ENCODE data around the gene DNAJC1.

Gene DNAJC1

GRCh38 chr10:21961847-21962246, 41.7 kb downstream of the DNAJC1 start:
- no peak for DNase-seq (ENCODE audit: low read depth in 2 of 2)

- DNase-seq (ENCODE audit: low read depth in 2 of 2), result no peak
These were observed 43.5 kb downstream of the DNAJC1 start for GRCh38 chr10:21959998-21960397.

GRCh38 chr10:21954690-21955089, 48.8 kb downstream of the DNAJC1 start:
- no peak for DNase-seq (ENCODE audit: low read depth in 2 of 2)

GRCh38 chr10:21954132-21954531, 49.4 kb downstream of the DNAJC1 start:
- DNase-seq (ENCODE audit: low read depth in 2 of 2), result no peak

GRCh38 chr10:21953585-21954057, 49.9 kb downstream of the DNAJC1 start:
- no peak for DNase-seq (ENCODE audit: low read depth in 2 of 2)

GRCh38 chr10:21950566-21950965, 53.0 kb downstream of the DNAJC1 start:
- no peak for DNase-seq (ENCODE audit: low read depth in 2 of 2)

DNA sequence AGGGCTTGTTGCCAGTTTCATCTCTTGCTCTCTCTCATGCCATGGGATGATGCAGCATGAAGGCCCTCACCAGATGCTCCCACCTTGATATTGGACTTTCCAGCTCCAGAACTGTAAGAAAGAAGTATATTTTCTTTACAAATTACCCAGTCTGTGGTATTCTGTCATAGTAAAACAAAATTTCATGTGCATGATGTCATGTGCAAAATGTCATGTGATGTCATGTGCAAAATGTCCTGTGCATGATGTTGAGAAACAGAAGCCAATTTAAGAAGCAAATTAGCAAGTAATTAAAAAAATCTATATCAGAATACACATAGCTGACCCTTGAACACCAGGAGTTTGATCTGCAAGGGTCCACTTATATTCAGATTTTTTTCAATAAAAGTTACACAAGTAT, 56.6 kb downstream of the DNAJC1 start:
- no peak for DNase-seq (ENCODE audit: low read depth in 2 of 2)

GRCh38 chr10:21944727-21945386, 58.7 kb downstream of the DNAJC1 start:
- no peak for DNase-seq (ENCODE audit: low read depth in 2 of 2)

- no peak for DNase-seq (ENCODE audit: low read depth in 2 of 2)
These were observed 59.8 kb downstream of the DNAJC1 start for GRCh38 chr10:21943633-21944265.

DNA sequence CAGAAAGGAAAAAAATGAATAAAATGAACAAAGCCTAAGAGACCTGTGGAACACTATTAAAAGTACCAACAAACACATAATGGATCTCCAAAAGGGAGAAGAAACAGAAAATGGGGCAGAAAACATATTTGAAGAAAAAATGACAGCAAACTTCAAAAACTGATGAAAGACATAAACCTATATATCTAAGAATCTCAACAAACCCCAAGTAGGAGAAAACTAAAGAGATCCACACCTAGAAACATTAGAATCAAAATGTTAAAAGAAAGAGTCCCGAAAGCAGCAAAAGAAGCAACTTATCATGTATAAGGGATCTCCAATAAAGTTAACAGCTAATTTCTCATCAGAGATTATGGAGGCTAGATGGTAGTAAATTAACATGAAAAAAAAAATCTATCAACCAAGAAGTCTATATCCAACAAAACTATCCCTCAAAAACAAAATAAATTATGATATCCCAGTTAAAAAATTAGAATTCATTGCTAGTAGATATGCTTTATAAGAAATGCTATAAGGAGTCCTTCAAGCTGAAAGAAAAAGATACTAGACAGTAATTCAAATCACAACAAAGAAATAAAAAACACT, 68.0 kb downstream of the DNAJC1 start:
- no peak for DNase-seq (ENCODE audit: low read depth in 2 of 2)

GRCh38 chr10:21934307-21934706, 69.2 kb downstream of the DNAJC1 start:
- DNase-seq (ENCODE audit: low read depth in 2 of 2), result no peak

- no peak for DNase-seq (ENCODE audit: low read depth in 2 of 2)
These were observed 74.5 kb downstream of the DNAJC1 start for GRCh38 chr10:21929070-21929469.

- DNase-seq (ENCODE audit: low read depth in 2 of 2), result no peak
These were observed 75.7 kb downstream of the DNAJC1 start for GRCh38 chr10:21927631-21928353.

DNA sequence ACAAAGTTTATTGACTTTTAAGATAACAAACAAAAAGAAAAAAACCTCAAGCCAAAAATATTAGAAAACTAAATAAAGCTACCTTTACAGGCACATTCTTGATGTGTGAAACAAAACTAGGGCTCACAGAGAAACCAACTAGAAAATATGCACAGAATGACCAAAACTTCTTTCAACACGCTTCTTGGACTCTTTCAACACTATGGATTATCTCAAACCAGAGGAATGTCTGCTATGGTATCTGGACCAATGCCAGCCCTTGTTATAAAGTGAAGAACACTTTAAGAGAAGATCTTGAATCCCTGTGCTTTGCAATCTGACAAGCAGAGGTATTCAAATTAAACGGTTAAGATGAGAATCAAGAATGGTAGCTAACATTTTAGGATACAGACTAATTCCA, 76.6 kb downstream of the DNAJC1 start:
- DNase-seq (ENCODE audit: low read depth in 2 of 2), result no peak

- no peak for DNase-seq (ENCODE audit: low read depth in 2 of 2)
These were observed 77.1 kb downstream of the DNAJC1 start for GRCh38 chr10:21926358-21926925.

DNA sequence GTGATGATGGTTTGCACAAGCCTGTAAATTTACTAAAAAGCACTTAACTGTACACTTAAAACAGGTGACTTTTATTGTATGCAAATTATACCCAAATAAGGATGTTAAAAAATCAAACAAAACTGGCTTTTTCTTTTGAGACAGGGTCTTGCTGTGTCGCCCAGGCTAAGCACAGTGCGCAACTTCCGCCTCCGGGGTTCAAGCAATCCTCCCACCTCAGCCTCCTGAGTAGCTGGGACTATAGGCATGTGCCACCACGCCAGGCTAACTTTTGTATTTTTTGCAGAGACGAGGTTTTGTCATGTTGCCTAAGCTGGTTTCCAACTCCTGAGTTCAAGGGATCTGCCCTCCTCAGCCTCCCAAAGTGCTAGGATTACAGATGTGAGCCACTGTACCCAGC, 77.7 kb downstream of the DNAJC1 start:
- DNase-seq (ENCODE audit: low read depth in 2 of 2), result no peak

DNA sequence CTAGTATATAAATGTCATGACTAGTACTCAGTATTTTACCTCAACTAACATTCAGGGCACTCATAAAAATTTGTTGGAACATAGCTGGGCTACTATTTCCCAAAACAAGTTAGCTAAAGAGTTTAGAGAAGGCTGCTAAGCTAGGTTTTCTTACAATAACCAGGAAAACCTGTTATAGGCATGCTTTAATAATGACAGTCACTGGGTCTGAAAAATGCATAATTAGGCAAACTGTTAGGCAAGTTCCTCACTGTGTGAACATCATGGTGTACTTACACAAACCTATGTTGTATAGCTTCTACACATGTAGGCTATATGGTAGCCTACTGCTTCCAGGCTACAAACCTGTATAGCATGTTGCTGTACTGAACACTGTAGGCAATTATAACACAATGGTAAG, 79.0 kb downstream of the DNAJC1 start:
- no peak for DNase-seq (ENCODE audit: low read depth in 2 of 2)

- DNase-seq (ENCODE audit: low read depth in 2 of 2), result no peak
These were observed 82.9 kb downstream of the DNAJC1 start for GRCh38 chr10:21920633-21921032.

- no peak for DNase-seq (ENCODE audit: low read depth in 2 of 2)
These were observed 83.6 kb downstream of the DNAJC1 start for GRCh38 chr10:21919906-21920305.

GRCh38 chr10:21919117-21919516, 84.4 kb downstream of the DNAJC1 start:
- DNase-seq (ENCODE audit: low read depth in 2 of 2), result no peak

- DNase-seq (ENCODE audit: low read depth in 2 of 2), result no peak
These were observed 90.9 kb downstream of the DNAJC1 start for GRCh38 chr10:21912625-21913024.

- DNase-seq (ENCODE audit: low read depth in 2 of 2), result no peak
These were observed 92.7 kb downstream of the DNAJC1 start for GRCh38 chr10:21910798-21911197.
